ENCODE data around the gene ZNF892. TPM values are rescaled to one million over a fixed set of nuclear protein-coding genes. Genes with fewer than 3 reads are reported as not detected.

The ZNF892 gene
- polyA plus RNA-seq, 3 donors, result 0.15 to 0.73 (median 0.23) TPM

Other genes with a start within 250 kb of the ZNF892 start
- under 1 TPM in 2 of 3 donors, not detected in 1; 0.39 to 0.48 TPM for gene MAL, start 181.8 kb upstream of the ZNF892 start, polyA plus RNA-seq
- gene MRPS5, start 85.7 kb upstream of the ZNF892 start, polyA plus RNA-seq, result 10 to 100 TPM; 30.9 to 41.6 (median 35.2) TPM
- gene ZNF514, start 47.7 kb upstream of the ZNF892 start, polyA plus RNA-seq, result 1 to 10 TPM; 2.8 to 9.6 (median 5.7) TPM
- gene ZNF2, start 41.7 kb upstream of the ZNF892 start, polyA plus RNA-seq, result 1 to 10 TPM in 1 of 3 donors, under 1 TPM in 2; 0.59 to 1.5 (median 0.89) TPM
- gene PROM2, start 66.9 kb downstream of the ZNF892 start, polyA plus RNA-seq, result under 1 TPM in 1 of 3 donors, not detected in 2; 0.41 TPM
- gene KCNIP3, start 89.8 kb downstream of the ZNF892 start, polyA plus RNA-seq, result not detected
- 10 to 100 TPM in 2 of 3 donors, 1 to 10 TPM in 1; 9.7 to 17.1 (median 10.5) TPM for gene FAHD2A, start 195.2 kb downstream of the ZNF892 start, polyA plus RNA-seq

All from CD14-positive monocyte (primary cell).